Liver (tissue), 3 donors: ENCODE results near the gene C1orf50.

Experiments used
- CTCF ChIP-seq: fragments of 150-350 bp; IDR thresholded peaks from 2 replicates; pipeline ENCODE4 v1.5.1; 2017; ENCODE audit warnings: improper control_type of control experiment, low read depth, low read length; ENCODE audit not compliant: missing input control
- TF ChIP-seq, protein P1 (sequence below): IDR thresholded peaks from 2 replicates; pipeline ENCODE4 v1.6.1; 2016; ENCODE audit warnings: antibody characterized with exemption
- donor health status: healthy.
- donor health status: healthy.

DNA sequence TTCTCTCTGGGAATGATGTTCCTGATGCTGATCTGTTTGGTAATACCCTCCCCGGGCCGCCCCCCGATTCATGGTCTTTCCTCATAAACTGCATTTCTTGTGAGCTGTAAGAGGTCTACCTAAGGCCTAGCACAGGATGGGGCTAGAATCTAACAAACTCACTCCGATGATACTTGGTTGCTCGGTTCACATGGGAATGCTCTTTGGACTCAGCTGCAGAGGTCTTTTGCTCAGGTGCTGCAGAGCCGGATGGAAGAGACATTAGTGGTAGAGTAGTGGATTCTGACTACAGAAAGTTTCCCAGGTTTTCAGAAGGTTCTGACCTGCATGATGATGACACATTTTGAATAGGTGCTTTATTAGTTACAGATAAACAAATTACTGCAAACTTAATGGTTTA is 9.5 kb downstream of the C1orf50 start:
- TF ChIP-seq CTCF = no peak
- TF ChIP-seq, protein P1, sequence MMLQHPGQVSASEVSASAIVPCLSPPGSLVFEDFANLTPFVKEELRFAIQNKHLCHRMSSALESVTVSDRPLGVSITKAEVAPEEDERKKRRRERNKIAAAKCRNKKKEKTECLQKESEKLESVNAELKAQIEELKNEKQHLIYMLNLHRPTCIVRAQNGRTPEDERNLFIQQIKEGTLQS = no peak
